ENCODE results near the gene GPATCH11.

The GPATCH11 gene

GRCh38 chr2:37111958-37112357, 27.6 kb downstream of the GPATCH11 start:
- TF ChIP-seq CTCF (IDR thresholded peaks at IDR 0.05; ENCODE audit: control insufficient read depth, insufficient read depth, low read depth, low read length, missing control alignments), result no peak
- DNase-seq (ENCODE audit: low read depth), result no peak
- H3K4me3 ChIP-seq (ENCODE audit: control insufficient read depth, low read depth, low read length), result no peak overlapping the region

GRCh38 chr2:37117566-37117965, 33.2 kb downstream of the GPATCH11 start:
- no peak for TF ChIP-seq CTCF (IDR thresholded peaks at IDR 0.05; ENCODE audit: control insufficient read depth, insufficient read depth, low read depth, low read length, missing control alignments)
- no peak for DNase-seq (ENCODE audit: low read depth)
- no peak overlapping the region for H3K4me3 ChIP-seq (ENCODE audit: control insufficient read depth, low read depth, low read length)

GRCh38 chr2:37119157-37119556, 34.8 kb downstream of the GPATCH11 start:
- no peak for TF ChIP-seq CTCF (IDR thresholded peaks at IDR 0.05; ENCODE audit: control insufficient read depth, insufficient read depth, low read depth, low read length, missing control alignments)
- DNase-seq (ENCODE audit: low read depth), result no peak
- H3K4me3 ChIP-seq (ENCODE audit: control insufficient read depth, low read depth, low read length), result no peak overlapping the region

GRCh38 chr2:37125416-37125815, 41.1 kb downstream of the GPATCH11 start:
- DNase-seq (ENCODE audit: low read depth), result no peak
- no peak overlapping the region for H3K4me3 ChIP-seq (ENCODE audit: control insufficient read depth, low read depth, low read length)
- no peak for TF ChIP-seq CTCF (IDR thresholded peaks at IDR 0.05; ENCODE audit: control insufficient read depth, insufficient read depth, low read depth, low read length, missing control alignments)

GRCh38 chr2:37132914-37133313, 48.6 kb downstream of the GPATCH11 start:
- H3K4me3 ChIP-seq (ENCODE audit: control insufficient read depth, low read depth, low read length), result no peak overlapping the region
- DNase-seq (ENCODE audit: low read depth), result no peak
- TF ChIP-seq CTCF (IDR thresholded peaks at IDR 0.05; ENCODE audit: control insufficient read depth, insufficient read depth, low read depth, low read length, missing control alignments), result no peak

GRCh38 chr2:37142546-37142945, 58.2 kb downstream of the GPATCH11 start:
- H3K4me3 ChIP-seq (ENCODE audit: control insufficient read depth, low read depth, low read length), result no peak overlapping the region
- DNase-seq (ENCODE audit: low read depth), result no peak
- peak; percentile 12 for TF ChIP-seq CTCF (IDR thresholded peaks at IDR 0.05; ENCODE audit: control insufficient read depth, insufficient read depth, low read depth, low read length, missing control alignments)

- DNase-seq (ENCODE audit: low read depth), result peak; percentile 5
- no peak overlapping the region for H3K4me3 ChIP-seq (ENCODE audit: control insufficient read depth, low read depth, low read length)
- no peak for TF ChIP-seq CTCF (IDR thresholded peaks at IDR 0.05; ENCODE audit: control insufficient read depth, insufficient read depth, low read depth, low read length, missing control alignments)
These were observed 59.7 kb downstream of the GPATCH11 start for GRCh38 chr2:37143974-37144373.
